ENCODE measurements around the gene LARP4B.
"Not testable (repeated sequence)": the region's sequence is repeated elsewhere in the genome, so short reads cannot be mapped to it uniquely, and the experiment has no call there.

Gene LARP4B

GRCh38 chr10:774661-775244 lies 156.8 kb downstream of the LARP4B start:
- in situ Hi-C loops (cut with HindIII; ENCODE audit: low sequenced_read_pairs) = no loop called here

GRCh38 chr10:774223-774622 lies 157.3 kb downstream of the LARP4B start:
- in situ Hi-C loops (cut with HindIII; ENCODE audit: low sequenced_read_pairs) = no loop called here

DNA sequence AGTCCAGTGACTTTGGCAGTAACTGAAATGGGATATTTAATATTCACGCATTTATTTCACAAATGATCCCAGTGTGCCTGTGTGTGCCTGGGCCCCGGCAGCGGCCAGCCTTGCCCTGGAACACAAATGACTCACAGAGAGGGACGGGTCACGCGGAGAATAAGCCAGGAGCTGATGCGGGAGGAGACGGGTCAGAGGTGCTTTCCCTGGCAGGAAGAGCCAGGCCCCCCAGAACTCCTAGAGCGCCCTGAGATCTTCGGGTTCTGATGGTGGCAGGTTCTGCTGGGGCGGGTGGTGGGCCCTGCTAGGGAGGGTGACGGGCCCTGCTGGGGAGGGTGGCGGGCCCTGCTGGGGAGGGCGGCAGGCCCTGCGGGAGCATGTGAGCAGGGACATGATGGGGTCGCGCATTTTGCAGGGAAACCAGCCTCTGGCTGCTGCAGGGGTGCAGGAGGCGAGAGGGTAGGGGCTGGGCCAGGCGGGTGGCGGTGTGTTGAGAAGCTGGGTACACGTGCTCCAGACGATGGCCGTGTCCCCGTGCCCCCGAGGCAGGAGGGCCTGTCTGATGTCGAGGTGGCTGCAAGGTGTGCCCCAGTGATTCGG lies 157.8 kb downstream of the LARP4B start:
- in situ Hi-C loops (cut with HindIII; ENCODE audit: low sequenced_read_pairs) = no loop called here

GRCh38 chr10:772227-772637 lies 159.3 kb downstream of the LARP4B start:
- in situ Hi-C loops (cut with HindIII; ENCODE audit: low sequenced_read_pairs) = no loop called here

GRCh38 chr10:771647-772046 lies 159.9 kb downstream of the LARP4B start:
- in situ Hi-C loops (cut with HindIII; ENCODE audit: low sequenced_read_pairs) = no loop called here

DNA sequence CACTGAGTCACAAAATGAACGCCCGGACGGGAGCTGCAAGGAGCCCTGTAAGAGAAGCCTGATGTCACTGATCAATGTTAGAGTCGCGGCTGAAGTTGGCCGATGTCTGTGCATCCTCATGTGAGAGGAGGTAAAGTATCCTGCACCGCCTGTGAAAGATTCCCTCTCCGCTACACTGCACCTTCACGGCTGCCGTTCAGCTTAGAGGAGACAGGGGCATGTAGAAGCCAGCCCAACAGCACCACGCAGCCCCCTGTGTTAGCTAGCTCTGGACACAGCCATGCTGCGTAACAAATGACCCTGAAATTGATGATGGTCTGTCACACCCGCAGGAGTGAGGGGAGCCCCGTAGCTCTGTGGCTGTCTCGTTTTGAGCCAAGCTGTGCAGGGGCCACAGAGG lies 160.5 kb downstream of the LARP4B start:
- in situ Hi-C loops (cut with HindIII; ENCODE audit: low sequenced_read_pairs) = no loop called here

GRCh38 chr10:770048-770712 lies 161.3 kb downstream of the LARP4B start:
- in situ Hi-C loops (cut with HindIII; ENCODE audit: low sequenced_read_pairs) = not testable (repeated sequence)

DNA sequence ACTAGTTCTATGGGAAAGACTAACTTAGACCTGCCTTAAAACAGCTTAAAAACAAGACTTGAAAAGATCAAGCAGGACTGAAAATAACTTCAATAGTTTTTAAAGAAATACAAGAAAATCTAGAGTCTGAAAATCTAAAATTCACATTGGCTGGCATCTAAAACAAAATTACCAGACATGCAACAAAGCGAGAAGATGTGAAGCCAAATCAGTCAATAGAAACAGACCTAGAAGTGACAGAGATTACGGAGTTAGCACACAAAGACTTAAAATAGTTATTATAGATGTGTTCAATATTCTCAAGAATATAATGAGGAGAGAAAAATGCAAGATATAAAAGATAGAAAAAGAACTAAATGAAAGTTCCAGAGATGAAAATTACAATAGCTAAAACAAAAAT lies 163.7 kb downstream of the LARP4B start:
- in situ Hi-C loops (cut with HindIII; ENCODE audit: low sequenced_read_pairs) = no loop called here

GRCh38 chr10:767211-767610 lies 164.3 kb downstream of the LARP4B start:
- in situ Hi-C loops (cut with HindIII; ENCODE audit: low sequenced_read_pairs) = no loop called here

- in situ Hi-C loops (cut with HindIII; ENCODE audit: low sequenced_read_pairs) = no loop called here
Measured at GRCh38 chr10:761376-761775, 170.1 kb downstream of the LARP4B start.

DNA sequence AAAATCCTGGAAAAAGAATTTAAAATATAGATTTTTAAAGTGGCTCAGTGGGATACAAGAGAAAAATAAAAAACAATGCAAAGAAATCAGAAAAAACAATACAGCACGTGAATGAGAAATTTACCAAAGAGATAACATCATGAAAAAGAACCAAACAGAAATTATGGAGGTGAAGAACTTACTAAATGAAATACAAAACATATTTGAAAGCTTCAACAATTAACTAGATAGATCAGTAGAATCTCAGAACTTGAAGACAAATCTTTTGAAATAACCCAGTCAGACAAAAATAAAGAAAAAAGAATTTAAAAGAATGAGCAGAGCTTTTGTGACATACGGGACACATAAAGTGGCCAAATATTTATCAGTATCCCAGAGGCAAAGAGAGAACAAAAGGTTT lies 170.9 kb downstream of the LARP4B start:
- in situ Hi-C loops (cut with HindIII; ENCODE audit: low sequenced_read_pairs) = no loop called here

GRCh38 chr10:759898-760477 lies 171.5 kb downstream of the LARP4B start:
- in situ Hi-C loops (cut with HindIII; ENCODE audit: low sequenced_read_pairs) = no loop called here

Data from DLD1 (cell line).